K562 (cell line): ENCODE results near the gene ANAPC5. TPM values are rescaled to one million over a fixed set of nuclear protein-coding genes. Genes with fewer than 3 reads are reported as not detected.

Source experiments
- ATAC-seq: fragments of 200-7000 bp; cut with Tn5 transposase; 3 replicates; pipeline ENCODE4 v1.9.1; 2020; ENCODE audit warnings: moderate library complexity
- BruUV-seq: library from RNA; stranded (reverse); fragments of 400-500 nt; replicated peaks from 2 replicates; lab custom pipeline; 2021; lab: Mats Ljungman, UMichigan
- CTCF ChIA-PET: fragments of 300-600 bp; formaldehyde crosslinking; extraction: SDS; loops from one replicate; lab custom pipeline; 2021; ENCODE audit warnings: low intra/inter-chr PET ratio; lab: Yijun Ruan, JAX
- POLR2A ChIA-PET: fragments of 300-600, 350-650 bp; sonication (Branson Sonifier 250); formaldehyde crosslinking; extraction: SDS; loops from one replicate; lab custom pipeline; 2021; ENCODE audit warnings: antibody characterized with exemption, inconsistent platforms; lab: Yijun Ruan, JAX
- DNase-seq, 4 experiments: peaks; one replicate each; pipeline versions ENCODE4 v3.0.0 to v3.0.0-alpha.2; 2011 to 2018; ENCODE audit warnings: low spot score in 3 of 4, mixed read lengths in 3 of 4; ENCODE audit errors: extremely low read depth in 1 of 4
- FAIRE-seq: peaks from 2 replicates; lab custom pipeline; 2011; peaks lifted over from hg19 to GRCh38; lab: Jason Lieb, UNC
- H2AFZ ChIP-seq: 2 replicates; pipeline ENCODE4 v1.6.0; 2011; ENCODE audit warnings: low read depth, low read length, control low read depth, inconsistent platforms
- H3K27ac ChIP-seq: fragments of 200-600 bp; 3 replicates; pipeline ENCODE4 v1.8.0; 2011; ENCODE audit warnings: low read depth, mild to moderate bottlenecking, control low read depth, inconsistent platforms, low read length, moderate library complexity, mixed read lengths; ENCODE audit errors: extremely low read depth
- H3K27me3 ChIP-seq, 2 experiments: fragments of 300-600 bp in 1 of 2; 2 replicates in 1 of 2; 3 replicates in 1 of 2; pipeline versions ENCODE4 v1.6.0 to v1.8.0; 2011; ENCODE audit warnings: inconsistent platforms in 2 of 2, low read length in 2 of 2, mild to moderate bottlenecking in 1 of 2, mixed read lengths in 1 of 2, moderate library complexity in 1 of 2; ENCODE audit not compliant: control insufficient read depth in 2 of 2, insufficient read depth in 2 of 2
- H3K36me3 ChIP-seq: fragments of 300-600 bp; 3 replicates; pipeline ENCODE4 v1.8.0; 2011; ENCODE audit warnings: mild to moderate bottlenecking, low read length, inconsistent platforms; ENCODE audit not compliant: control insufficient read depth, insufficient read depth
- H3K4me1 ChIP-seq, 2 experiments: fragments of 200-600 bp in 1 of 2; replicated peaks in 1 of 2; 2 replicates in 1 of 2; 3 replicates in 1 of 2; pipeline versions ENCODE4 v1.5.1 to v1.8.0; 2011; ENCODE audit warnings: inconsistent platforms in 2 of 2, low read length in 2 of 2, mild to moderate bottlenecking in 1 of 2, mixed read lengths in 1 of 2, moderate library complexity in 1 of 2; ENCODE audit not compliant: control insufficient read depth in 2 of 2, insufficient read depth in 2 of 2
- H3K4me2 ChIP-seq: 2 replicates; pipeline ENCODE4 v1.6.1; 2011; ENCODE audit warnings: low read length, control low read depth, inconsistent platforms, mixed read lengths; ENCODE audit not compliant: insufficient read depth
- H3K4me3 ChIP-seq: fragments of 200-600 bp; sonication (generic), shearing (Covaris generic); 2 replicates; pipeline ENCODE4 v1.5.1; 2016; ENCODE audit warnings: control low read depth, inconsistent platforms
- H3K79me2 ChIP-seq: fragments of 200-600 bp; 3 replicates; pipeline ENCODE4 v1.8.0; 2011; ENCODE audit warnings: low read length, inconsistent platforms; ENCODE audit not compliant: control insufficient read depth, insufficient read depth
- H3K9ac ChIP-seq, 2 experiments: 2 replicates each; pipeline versions ENCODE4 v1.6.0 to v1.6.1; 2011; ENCODE audit warnings: low read depth in 2 of 2, low read length in 2 of 2, control low read depth in 1 of 2, inconsistent platforms in 1 of 2, mild to moderate bottlenecking in 1 of 2, mixed read lengths in 1 of 2; ENCODE audit not compliant: insufficient read depth in 1 of 2
- H3K9me1 ChIP-seq: one replicate; pipeline ENCODE4 v1.6.0; 2011; ENCODE audit warnings: inconsistent platforms, mild to moderate bottlenecking, low read length, moderate library complexity; ENCODE audit not compliant: control insufficient read depth, insufficient read depth
- H3K9me3 ChIP-seq: replicated peaks from 2 replicates; pipeline ENCODE4 v1.5.1; 2011; ENCODE audit warnings: low read depth, low read length, inconsistent platforms; ENCODE audit not compliant: control insufficient read depth, insufficient read depth
- H4K20me1 ChIP-seq: replicated peaks from 2 replicates; pipeline ENCODE4 v1.6.1; 2011; ENCODE audit warnings: low read length, inconsistent platforms, mixed read lengths; ENCODE audit not compliant: control insufficient read depth, insufficient read depth
- FIP1L1 ChIP-seq: fragments of 200-400 bp; formaldehyde crosslinking; IDR thresholded peaks from 2 replicates; pipeline ENCODE4 v1.6.1; 2018; ENCODE audit warnings: mild to moderate bottlenecking, low read depth, low read length; ENCODE audit not compliant: poor library complexity, severe bottlenecking
- KLF1 ChIP-seq: fragments of 450-650 bp; IDR thresholded peaks from 2 replicates; pipeline ENCODE4 v1.6.1; 2016; ENCODE audit warnings: missing genetic modification characterization, missing compliant biosample characterization
- WGBS: fragments of 100-300 bp; shearing (Covaris generic); methylation state at CpG from one replicate; pipeline ENCODE4 v1.1.6; 2016; ENCODE audit warnings: low coverage, mixed read lengths; ENCODE audit not compliant: insufficient coverage; ENCODE audit errors: missing lambda C conversion rate; 5-methylcytosine and 5-hydroxymethylcytosine counted together
- in situ Hi-C: fragments of 300-500 bp; cut with MboI; formaldehyde crosslinking; loops from 4 replicates; pipeline ENCODE4 v1.15.0; 2018; ENCODE audit warnings: inconsistent platforms, mixed read lengths
- intact Hi-C: fragments of 100-400 bp; cut with micrococcal nuclease; formaldehyde crosslinking; loops from 2 replicates; pipeline ENCODE4 v1.14.2; 2022
- polyA plus RNA-seq, 8 experiments: library from polyadenylated mRNA; depleted of rRNA in 4 of 8; stranded (reverse) in 5 of 8; unstranded in 3 of 8; fragments of >200 nt; fragmentation: Nextera tagmentation in 2 of 8; fragmentation: Illumina TruSeq in 1 of 8; extraction: Ambion mirVana in 2 of 8; extraction: Trizol in 1 of 8; gene quantifications; 2 replicates each; pipeline versions ENCODE4 v1.2.1 to v1.2.3, GENCODE V29; 2011 to 2014; ENCODE audit warnings: inconsistent platforms in 1 of 8, missing spikeins in 1 of 8
- total RNA-seq, 7 experiments: library from RNA; depleted of rRNA in 6 of 7; stranded (reverse); fragments of >200 nt in 6 of 7; fragmentation: Illumina TruSeq in 2 of 7; extraction: Trizol in 2 of 7; gene quantifications; 2 replicates each; pipeline versions ENCODE4 v1.2.1 to v1.2.3, GENCODE V29; 2011 to 2021; ENCODE audit warnings: low replicate concordance in 1 of 7
- TF ChIP-seq, protein P1 (sequence below): fragments of 150-350 bp; IDR thresholded peaks from 2 replicates; pipeline ENCODE4 v1.6.1; 2014; ENCODE audit warnings: low read depth, mild to moderate bottlenecking, low read length, borderline replicate concordance
- TF ChIP-seq, protein P2 (sequence below): sonication (generic); formaldehyde crosslinking; IDR thresholded peaks from 2 replicates; pipeline ENCODE4 v1.8.1; 2023; ENCODE audit warnings: mild to moderate bottlenecking, missing genetic modification reagents
- TF ChIP-seq, protein P3 (sequence below): fragments of 150-350 bp; conservative IDR thresholded peaks from 2 replicates; pipeline ENCODE4 v1.6.1; 2014; ENCODE audit warnings: low read length

Gene ANAPC5
- total and polyA plus RNA-seq, 9 of the 15 experiments (the other 6 are each of a cell fraction or from before 2014, with no cell fraction given): 136 to 315 (median 197) TPM

DNA sequence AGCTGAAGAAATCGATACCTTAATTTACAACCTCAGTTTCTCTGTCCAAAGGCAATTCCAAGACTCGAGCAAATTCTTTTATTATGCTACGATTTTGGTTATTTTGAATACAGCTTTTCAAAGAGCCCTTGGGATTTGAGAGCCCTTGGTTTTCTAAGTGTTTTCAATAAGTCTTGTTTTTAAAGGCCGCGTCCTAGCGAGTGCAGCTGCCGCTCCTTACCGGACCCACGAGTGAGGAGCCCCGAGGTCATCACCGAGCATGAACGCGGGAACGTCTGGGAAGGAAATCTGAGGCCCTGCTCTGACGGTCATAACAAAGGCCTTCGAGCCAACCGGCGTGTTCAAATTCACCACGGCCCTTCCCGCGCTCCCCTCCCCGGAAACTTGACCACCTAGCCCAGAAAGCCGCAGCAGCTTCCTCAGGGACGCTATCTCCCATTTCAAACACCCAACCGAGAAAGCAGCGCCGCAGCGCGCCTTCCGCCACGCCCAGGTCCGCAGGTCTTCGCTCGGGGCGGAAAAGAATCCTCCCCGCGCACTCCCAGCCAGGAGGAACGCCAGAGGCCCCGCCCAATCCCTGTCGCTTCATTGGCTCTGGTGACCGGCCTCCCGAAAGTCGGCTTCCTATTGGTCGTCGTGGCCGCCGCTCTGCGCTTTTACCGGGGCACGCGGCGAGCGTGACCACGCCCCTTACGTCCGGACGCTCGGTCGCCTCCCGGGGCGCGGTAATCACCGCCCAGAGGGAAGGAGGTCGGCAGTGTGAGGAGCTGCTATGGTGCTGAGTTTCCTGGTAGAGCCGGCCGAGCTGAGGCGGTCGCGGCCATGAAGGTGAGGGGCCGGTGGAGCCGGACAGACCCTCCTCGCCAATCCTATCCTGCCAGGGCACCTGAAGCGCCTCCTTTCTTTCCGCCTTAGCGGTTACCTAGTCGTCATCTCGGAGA lies 47.5 kb upstream of the ANAPC5 start, which contains the start of gene RNF34 (continued):
- TF ChIP-seq, protein P1, sequence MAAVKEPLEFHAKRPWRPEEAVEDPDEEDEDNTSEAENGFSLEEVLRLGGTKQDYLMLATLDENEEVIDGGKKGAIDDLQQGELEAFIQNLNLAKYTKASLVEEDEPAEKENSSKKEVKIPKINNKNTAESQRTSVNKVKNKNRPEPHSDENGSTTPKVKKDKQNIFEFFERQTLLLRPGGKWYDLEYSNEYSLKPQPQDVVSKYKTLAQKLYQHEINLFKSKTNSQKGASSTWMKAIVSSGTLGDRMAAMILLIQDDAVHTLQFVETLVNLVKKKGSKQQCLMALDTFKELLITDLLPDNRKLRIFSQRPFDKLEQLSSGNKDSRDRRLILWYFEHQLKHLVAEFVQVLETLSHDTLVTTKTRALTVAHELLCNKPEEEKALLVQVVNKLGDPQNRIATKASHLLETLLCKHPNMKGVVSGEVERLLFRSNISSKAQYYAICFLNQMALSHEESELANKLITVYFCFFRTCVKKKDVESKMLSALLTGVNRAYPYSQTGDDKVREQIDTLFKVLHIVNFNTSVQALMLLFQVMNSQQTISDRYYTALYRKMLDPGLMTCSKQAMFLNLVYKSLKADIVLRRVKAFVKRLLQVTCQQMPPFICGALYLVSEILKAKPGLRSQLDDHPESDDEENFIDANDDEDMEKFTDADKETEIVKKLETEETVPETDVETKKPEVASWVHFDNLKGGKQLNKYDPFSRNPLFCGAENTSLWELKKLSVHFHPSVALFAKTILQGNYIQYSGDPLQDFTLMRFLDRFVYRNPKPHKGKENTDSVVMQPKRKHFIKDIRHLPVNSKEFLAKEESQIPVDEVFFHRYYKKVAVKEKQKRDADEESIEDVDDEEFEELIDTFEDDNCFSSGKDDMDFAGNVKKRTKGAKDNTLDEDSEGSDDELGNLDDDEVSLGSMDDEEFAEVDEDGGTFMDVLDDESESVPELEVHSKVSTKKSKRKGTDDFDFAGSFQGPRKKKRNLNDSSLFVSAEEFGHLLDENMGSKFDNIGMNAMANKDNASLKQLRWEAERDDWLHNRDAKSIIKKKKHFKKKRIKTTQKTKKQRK: peak; percentile 17; the same call in 1 of the 2 replicates
- TF ChIP-seq KLF1 (peak; percentile 90), FIP1L1 (no peak)

DNA sequence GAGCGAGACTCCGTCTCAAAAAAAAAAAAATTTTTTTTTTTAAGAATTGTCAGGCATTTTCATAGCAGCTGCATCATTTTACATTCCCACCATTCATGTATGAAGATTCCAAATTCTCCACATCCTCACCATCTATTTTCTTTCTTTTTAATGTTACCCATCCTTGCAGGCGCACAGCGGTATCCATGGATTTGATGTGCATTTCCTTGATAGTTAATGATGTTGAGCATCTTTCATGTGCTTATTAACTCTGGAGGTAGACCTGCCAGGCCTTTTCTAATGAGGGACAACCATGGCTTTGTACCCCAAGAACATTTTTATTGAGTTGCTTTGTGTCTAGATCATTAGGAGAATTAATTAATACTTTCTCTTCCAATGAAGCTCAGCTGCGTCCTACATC lies 46.1 kb upstream of the ANAPC5 start:
- in situ Hi-C loops: no loop called here
- 98% methylated on average over 3 of the region's 5 CpGs for WGBS
- POLR2A ChIA-PET: interaction anchor here (0.6 to 0.7 kb wide), 2 partner anchors 39 to 47 kb away, joined by 3 read pairs; no protein-coding TSS in a partner anchor
- Histone ChIP-seq H3K36me3 (peaks cover 10% of the 10 kb centered on the region; the same call in 1 of the 3 replicates), H3K9ac (peak overlapping the region in 1 of 2 experiments; percentile 80; a peak in 1 of 4 replicates), H3K27ac (no peak overlapping the region; the same call in 2 of the 3 replicates), H2AFZ (no peak overlapping the region), H3K4me2 (peak overlapping the region; percentile 79), H3K9me1 (no peaks in the 10 kb centered on the region), H3K79me2 (peaks cover 46% of the 10 kb centered on the region), H3K4me3 (peak overlapping the region; percentile 77; the same call in 1 of the 2 replicates), H3K4me1 (peaks cover 3 to 20% of the 10 kb centered on the region in 2 experiments; a peak in 4 of 5 replicates), H4K20me1 (no peaks in the 10 kb centered on the region; the same call in 1 of the 2 replicates), H3K9me3 (no peaks in the 10 kb centered on the region), H3K27me3 (no peaks in the 10 kb centered on the region)
- intact Hi-C loops: no loop called here
- DNase-seq (no peak), ATAC-seq (no peak), FAIRE-seq (no peak)
- BruUV-seq: no TSS peak
- TF ChIP-seq, protein P2, sequence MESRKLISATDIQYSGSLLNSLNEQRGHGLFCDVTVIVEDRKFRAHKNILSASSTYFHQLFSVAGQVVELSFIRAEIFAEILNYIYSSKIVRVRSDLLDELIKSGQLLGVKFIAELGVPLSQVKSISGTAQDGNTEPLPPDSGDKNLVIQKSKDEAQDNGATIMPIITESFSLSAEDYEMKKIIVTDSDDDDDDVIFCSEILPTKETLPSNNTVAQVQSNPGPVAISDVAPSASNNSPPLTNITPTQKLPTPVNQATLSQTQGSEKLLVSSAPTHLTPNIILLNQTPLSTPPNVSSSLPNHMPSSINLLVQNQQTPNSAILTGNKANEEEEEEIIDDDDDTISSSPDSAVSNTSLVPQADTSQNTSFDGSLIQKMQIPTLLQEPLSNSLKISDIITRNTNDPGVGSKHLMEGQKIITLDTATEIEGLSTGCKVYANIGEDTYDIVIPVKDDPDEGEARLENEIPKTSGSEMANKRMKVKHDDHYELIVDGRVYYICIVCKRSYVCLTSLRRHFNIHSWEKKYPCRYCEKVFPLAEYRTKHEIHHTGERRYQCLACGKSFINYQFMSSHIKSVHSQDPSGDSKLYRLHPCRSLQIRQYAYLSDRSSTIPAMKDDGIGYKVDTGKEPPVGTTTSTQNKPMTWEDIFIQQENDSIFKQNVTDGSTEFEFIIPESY: peak; percentile 92
- TF ChIP-seq, protein P3, sequence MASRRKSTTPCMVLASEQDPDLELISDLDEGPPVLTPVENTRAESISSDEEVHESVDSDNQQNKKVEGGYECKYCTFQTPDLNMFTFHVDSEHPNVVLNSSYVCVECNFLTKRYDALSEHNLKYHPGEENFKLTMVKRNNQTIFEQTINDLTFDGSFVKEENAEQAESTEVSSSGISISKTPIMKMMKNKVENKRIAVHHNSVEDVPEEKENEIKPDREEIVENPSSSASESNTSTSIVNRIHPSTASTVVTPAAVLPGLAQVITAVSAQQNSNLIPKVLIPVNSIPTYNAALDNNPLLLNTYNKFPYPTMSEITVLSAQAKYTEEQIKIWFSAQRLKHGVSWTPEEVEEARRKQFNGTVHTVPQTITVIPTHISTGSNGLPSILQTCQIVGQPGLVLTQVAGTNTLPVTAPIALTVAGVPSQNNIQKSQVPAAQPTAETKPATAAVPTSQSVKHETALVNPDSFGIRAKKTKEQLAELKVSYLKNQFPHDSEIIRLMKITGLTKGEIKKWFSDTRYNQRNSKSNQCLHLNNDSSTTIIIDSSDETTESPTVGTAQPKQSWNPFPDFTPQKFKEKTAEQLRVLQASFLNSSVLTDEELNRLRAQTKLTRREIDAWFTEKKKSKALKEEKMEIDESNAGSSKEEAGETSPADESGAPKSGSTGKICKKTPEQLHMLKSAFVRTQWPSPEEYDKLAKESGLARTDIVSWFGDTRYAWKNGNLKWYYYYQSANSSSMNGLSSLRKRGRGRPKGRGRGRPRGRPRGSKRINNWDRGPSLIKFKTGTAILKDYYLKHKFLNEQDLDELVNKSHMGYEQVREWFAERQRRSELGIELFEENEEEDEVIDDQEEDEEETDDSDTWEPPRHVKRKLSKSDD: no peak
- TF ChIP-seq, all 486 proteins: peak for 1
- CTCF ChIA-PET: no interaction called here
